ENCODE measurements around the gene DUSP12. TPM values are rescaled to one million over a fixed set of nuclear protein-coding genes. Genes with fewer than 3 reads are reported as not detected.

DUSP12 gene
- total RNA-seq, 1 donor from 2014 or later = 27.8 TPM

GRCh38 chr1:161747801-161748200 is 1.8 kb upstream of the DUSP12 start:
- Mint-ChIP-seq H3K36me3 (ENCODE audit: low read depth, unreplicated experiment) (no peaks in the 10 kb centered on the region), H3K27me3 (ENCODE audit: unreplicated experiment) (peaks cover 7% of the 10 kb centered on the region), H3K4me3 (ENCODE audit: unreplicated experiment) (no peak overlapping the region), H3K27ac (ENCODE audit: unreplicated experiment) (no peak overlapping the region), H3K9me3 (ENCODE audit: unreplicated experiment) (no peaks in the 10 kb centered on the region), H3K4me1 (ENCODE audit: unreplicated experiment) (peaks cover 13% of the 10 kb centered on the region)
- DNase-seq (ENCODE audit: low spot score) = no peak
- TF ChIP-seq, protein P1, sequence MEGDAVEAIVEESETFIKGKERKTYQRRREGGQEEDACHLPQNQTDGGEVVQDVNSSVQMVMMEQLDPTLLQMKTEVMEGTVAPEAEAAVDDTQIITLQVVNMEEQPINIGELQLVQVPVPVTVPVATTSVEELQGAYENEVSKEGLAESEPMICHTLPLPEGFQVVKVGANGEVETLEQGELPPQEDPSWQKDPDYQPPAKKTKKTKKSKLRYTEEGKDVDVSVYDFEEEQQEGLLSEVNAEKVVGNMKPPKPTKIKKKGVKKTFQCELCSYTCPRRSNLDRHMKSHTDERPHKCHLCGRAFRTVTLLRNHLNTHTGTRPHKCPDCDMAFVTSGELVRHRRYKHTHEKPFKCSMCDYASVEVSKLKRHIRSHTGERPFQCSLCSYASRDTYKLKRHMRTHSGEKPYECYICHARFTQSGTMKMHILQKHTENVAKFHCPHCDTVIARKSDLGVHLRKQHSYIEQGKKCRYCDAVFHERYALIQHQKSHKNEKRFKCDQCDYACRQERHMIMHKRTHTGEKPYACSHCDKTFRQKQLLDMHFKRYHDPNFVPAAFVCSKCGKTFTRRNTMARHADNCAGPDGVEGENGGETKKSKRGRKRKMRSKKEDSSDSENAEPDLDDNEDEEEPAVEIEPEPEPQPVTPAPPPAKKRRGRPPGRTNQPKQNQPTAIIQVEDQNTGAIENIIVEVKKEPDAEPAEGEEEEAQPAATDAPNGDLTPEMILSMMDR (IDR thresholded peaks at IDR 0.05; ENCODE audit: unreplicated experiment) = no peak

DNA sequence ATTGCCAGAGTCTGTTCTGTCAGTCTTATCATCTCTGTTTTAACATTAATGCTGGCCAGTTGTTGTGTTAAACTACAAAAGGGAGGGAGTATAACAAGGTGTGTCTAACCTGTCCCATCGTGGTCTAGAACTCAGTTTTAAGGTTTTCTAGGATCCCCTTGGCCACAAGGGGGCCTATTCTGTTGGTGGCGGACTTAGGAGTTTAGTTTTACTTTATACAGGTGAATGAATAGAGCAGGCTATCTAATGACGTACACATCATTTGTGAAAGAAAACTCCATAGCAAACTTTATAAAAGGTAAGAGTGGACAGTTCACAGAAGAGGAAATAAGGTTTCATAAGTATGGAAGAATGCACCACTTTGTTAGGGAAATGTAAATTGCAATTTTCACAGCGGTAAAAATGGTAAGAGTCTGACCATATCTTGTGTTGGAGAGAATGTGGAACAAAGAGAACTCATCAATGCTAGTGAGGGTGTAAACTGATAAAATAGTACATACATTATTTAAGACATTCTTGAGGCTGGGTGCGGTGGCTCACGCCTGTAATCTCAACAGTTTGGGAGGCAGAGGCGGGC is 14.0 kb downstream of the DUSP12 start:
- Mint-ChIP-seq H3K9me3 (ENCODE audit: unreplicated experiment) (no peaks in the 10 kb centered on the region), H3K27ac (ENCODE audit: unreplicated experiment) (no peak overlapping the region), H3K36me3 (ENCODE audit: low read depth, unreplicated experiment) (no peaks in the 10 kb centered on the region), H3K4me3 (ENCODE audit: unreplicated experiment) (peak overlapping the region; percentile 5), H3K27me3 (ENCODE audit: unreplicated experiment) (peaks cover 2% of the 10 kb centered on the region), H3K4me1 (ENCODE audit: unreplicated experiment) (peaks cover 17% of the 10 kb centered on the region)
- TF ChIP-seq, protein P1 (IDR thresholded peaks at IDR 0.05; ENCODE audit: unreplicated experiment) = peak; percentile 46
- no peak for DNase-seq (ENCODE audit: low spot score)

GRCh38 chr1:161766102-161766981 is 16.8 kb downstream of the DUSP12 start, which contains the start of gene ATF6:
TSS of gene ATF6 (plus strand) at chr1:161766320. CDS start at chr1:161766361, 41 bp downstream.
- peak within 1 kb of the TSS; percentile 99 for H3K4me3 Mint-ChIP-seq (ENCODE audit: unreplicated experiment)
- DNase-seq (ENCODE audit: low spot score) = peak; percentile 76
- TF ChIP-seq, protein P1 (IDR thresholded peaks at IDR 0.05; ENCODE audit: unreplicated experiment) = no peak
- H3K9me3 Mint-ChIP-seq (ENCODE audit: unreplicated experiment) = no peaks in the 10 kb centered on the region
- peaks cover 2% of the 10 kb centered on the region for H3K27me3 Mint-ChIP-seq (ENCODE audit: unreplicated experiment)
- H3K4me1 Mint-ChIP-seq (ENCODE audit: unreplicated experiment) = peaks cover 17% of the 10 kb centered on the region
- H3K36me3 Mint-ChIP-seq (ENCODE audit: low read depth, unreplicated experiment) = no peaks in the 10 kb centered on the region
- peak within 1 kb of the TSS; percentile 97 for H3K27ac Mint-ChIP-seq (ENCODE audit: unreplicated experiment)

- Mint-ChIP-seq H3K9me3 (ENCODE audit: unreplicated experiment) (no peaks in the 10 kb centered on the region), H3K27me3 (ENCODE audit: unreplicated experiment) (no peaks in the 10 kb centered on the region), H3K4me1 (ENCODE audit: unreplicated experiment) (peaks cover 20% of the 10 kb centered on the region), H3K36me3 (ENCODE audit: low read depth, unreplicated experiment) (no peaks in the 10 kb centered on the region), H3K4me3 (ENCODE audit: unreplicated experiment) (peak overlapping the region; percentile 31), H3K27ac (ENCODE audit: unreplicated experiment) (peak overlapping the region; percentile 76)
- TF ChIP-seq, protein P1 (IDR thresholded peaks at IDR 0.05; ENCODE audit: unreplicated experiment) = no peak
- DNase-seq (ENCODE audit: low spot score) = no peak
Observed at GRCh38 chr1:161768461-161768860, 18.9 kb downstream of the DUSP12 start.

Data from endothelial cell (in vitro differentiated cells).